CD4-positive, alpha-beta T cell treated with Interleukin-17A for 1 hour (primary cell): ENCODE data around the gene NHSL2.
A peak's percentile ranks its signal among the peaks of the same experiment; 100 is the strongest.
"Not testable (repeated sequence)": the region's sequence is repeated elsewhere in the genome, so short reads cannot be mapped to it uniquely, and the experiment has no call there.

Experiments used
- DNase-seq: peaks from one replicate; pipeline ENCODE4 v3.0.0-alpha.2; 2020

NHSL2 gene

DNA sequence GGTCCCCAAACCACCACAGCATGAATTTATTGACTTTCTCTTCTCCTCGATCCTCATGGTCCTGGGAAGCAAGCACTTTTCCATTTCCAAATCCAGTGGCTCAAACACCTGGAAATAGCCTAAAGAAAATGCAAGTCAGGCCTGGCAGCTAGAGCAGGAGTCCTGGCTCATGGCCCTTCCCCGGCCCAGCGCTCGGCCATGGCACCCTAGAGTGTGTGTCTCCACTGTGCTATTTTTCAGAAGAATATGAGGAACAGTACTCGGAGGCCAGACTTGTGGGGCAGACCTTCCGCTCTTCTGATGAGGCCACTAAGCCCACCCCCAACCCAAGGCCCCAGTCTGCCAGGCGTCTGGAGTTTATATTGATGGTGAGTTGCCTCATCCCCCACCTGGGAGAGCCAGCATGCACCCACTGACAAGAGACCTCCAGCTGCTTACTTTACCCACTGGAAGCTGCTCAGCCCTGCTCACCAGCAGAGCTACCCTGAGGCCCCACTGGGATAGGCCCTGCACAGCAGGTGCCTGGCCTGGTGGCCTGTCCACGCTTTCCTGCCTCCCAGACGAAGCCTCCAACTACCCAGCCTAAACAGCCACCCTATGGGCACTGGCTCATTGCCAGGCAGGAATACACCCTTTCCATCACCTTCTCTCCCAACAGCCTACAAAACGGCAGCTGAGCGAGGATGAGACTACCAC lies 223.4 kb downstream of the NHSL2 start:
- DNase-seq, result no peak

DNA sequence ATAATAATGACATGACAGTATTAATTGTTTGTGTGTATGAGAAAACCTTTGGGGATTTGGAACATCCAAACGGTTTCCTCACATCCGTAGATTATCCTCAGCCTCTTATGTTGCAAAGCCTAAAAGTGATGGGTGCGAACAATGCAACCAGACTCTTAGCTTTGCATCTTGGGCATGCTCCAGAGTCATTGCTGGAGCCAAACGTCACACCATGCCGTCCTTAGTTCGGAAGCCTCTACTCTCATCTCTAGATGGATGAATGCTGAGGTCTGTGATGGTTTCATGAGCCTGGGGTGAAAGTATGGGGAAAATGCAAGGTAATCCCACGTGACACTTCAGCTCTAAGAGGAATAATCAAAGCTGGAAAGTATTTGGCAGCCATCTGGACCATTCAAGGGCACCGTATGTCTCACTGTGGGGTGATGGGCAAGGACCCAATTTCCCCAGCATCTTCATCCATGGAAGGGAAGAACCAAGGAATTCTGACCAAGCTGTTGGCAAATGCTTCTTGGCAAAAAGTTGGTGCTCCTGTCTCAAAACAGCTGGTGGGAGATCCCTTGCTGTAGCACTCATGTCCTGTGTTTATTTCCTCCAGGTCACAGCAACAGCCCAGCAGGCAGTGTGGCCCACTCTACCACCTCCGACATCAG lies 227.3 kb downstream of the NHSL2 start:
- DNase-seq, result no peak

DNA sequence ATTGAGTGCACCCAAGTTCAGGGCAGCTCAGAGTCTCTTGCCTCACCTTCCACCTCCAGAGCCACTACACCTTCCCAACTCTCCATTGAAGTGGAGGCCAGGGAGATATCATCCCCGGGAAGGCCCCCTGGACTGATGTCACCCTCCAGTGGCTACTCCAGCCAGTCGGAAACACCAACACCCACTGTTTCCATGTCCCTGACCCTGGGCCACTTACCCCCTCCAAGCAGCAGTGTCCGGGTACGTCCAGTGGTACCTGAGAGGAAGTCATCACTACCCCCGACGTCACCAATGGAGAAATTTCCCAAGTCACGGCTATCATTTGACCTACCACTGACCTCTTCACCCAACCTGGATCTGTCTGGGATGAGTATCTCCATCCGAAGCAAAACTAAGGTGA lies 228.9 kb downstream of the NHSL2 start:
- DNase-seq, result no peak

DNA sequence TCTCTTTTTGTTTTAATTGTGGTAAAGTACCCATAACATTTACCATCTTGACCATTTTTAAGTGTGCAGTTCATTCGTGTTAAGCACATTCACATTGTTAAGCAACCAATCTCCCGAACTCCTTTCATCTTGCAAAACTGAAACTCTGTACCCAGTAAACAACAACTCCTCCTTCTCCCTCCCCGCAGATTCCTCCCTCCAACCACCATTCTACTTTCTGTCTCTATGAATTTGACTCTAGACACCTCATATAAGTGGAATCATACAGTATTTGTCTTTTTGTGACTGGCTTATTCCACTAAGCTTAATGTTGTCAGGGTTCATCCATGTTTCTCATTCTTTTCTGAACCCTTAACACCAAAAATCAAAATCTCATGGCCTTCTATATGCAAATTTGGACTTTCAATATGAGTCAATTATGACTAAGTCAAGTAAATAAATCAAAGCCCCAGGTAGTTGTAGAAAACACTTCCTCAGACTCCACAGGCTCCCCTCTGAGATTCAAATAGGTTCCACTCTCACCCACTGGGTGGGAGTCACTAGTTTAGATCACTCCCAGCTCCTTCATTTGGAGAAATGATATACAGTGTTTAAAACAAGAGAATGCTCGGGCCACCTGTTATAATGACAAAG lies 230.8 kb downstream of the NHSL2 start:
- DNase-seq, result no peak

DNA sequence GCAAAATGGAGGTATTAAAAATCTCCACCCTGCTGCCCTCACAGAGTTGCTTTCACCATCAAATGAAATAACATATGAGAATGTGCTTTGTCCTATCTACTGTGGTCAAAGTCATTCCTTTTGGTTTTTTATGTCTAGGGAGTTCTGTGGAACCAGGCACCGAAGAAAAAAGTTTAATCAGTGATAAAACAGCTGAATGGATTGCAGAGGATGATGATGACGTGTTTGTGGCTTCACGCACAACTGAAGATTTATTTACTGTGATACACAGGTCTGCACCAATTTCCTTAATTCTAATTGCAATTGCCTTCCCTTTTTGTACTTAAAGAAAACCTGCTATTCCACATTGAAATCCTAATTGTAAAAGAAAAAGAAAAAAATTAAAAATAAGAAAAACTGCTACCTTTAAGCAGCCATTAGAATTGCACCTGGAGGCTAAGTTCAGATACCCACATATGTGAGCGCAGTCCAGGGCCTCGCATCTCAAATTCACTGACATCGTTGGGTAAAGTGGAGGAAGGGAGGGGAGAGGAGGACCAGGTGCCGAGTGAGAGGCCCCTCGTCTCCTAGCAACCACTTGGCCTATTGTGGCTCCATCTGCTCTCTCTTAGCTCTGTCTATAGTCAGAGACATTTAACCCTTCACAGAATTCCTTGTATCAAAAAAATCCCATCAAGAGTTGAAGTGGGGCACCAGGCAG lies 231.6 kb downstream of the NHSL2 start:
- no peak for DNase-seq

DNA sequence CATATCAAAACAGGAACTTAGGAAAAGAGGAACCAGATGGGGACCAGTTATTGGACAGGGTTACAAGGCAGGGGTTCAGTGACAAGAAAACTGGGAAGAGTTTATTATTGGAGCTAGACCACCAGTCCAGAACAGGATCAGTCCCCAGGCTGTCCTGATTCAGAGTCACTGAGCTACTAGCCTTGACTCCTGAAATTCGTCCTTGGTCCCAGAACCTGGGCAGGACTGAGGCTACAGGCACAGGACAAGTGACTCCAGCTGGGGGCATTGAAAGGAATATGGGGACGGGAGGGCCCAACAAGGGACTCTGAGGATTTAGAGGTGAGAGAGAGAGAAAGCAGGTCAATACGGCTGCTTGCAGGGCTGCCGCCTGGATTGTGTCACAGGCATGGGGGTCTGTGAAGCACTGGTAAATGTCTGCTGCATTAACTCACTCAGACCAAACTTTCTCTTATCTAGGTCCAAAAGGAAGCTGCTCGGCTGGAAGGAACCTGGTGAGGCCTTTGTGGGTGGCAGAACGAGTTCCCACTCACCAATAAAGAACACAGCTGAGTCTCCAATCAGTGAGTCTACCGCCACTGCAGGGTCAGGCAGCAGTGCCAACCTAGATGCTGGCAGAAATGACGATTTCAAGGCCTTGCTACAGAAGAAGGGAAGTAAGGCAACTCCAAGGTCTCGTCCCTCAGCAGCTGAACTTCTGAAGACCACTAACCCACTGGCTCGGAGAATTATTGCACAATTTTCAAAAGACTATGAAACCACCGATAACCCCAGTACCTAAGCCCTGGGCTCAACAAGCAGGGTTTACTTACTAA lies 232.4 kb downstream of the NHSL2 start:
- DNase-seq, result no peak

DNA sequence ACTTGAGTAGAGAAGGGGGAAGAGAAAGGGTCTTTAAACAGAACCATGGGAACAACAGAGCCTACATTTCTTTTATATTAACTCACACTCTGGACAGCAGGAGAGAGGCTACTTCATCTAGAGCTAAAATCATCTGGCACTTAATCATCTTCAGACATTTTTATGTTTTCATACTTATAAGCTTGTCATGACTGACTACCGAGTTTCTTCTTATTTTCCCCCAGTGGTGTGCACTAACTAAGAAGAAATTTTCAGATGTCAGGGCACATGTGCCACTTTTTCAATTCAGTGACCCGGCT lies 232.9 kb downstream of the NHSL2 start:
- no peak for DNase-seq

DNA sequence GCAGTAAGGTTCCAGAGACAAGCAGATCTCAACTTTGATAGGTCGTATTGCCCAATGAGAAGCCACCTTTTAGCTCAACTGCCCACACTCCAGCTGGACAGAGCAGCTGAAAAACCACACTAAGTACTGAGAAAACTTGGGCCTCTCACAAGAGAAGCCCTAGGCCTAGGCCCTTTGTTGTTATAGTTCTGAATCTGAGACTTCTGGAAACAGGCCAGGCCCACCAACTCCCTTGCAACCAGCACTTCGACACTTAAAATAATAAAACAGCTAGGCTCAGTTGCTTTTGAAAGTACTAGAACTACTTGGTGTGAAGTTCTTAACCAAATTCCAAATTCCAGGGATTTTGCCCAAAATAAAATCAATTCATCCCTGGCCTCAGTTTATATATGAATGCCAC lies 234.5 kb downstream of the NHSL2 start:
- DNase-seq, result no peak

DNA sequence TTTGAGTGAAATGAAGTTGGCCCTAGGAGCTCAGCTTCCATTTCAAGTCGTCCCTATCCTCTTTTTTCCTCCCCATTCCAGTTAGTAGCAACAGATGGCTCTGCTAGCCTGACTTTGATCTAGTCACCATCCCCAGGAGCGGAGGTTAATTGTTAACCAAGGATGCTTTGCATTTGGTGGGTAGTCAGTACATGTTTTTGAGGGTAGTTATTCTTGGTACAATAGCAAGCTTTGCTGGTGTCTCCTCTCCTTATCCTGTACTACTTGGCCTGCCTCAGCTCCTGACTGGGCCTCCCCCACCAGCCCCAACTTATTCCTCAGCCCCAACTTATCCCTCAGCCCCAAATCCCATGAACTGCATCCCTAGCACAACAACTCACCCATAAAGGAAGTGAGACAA lies 235.9 kb downstream of the NHSL2 start:
- DNase-seq, result no peak

DNA sequence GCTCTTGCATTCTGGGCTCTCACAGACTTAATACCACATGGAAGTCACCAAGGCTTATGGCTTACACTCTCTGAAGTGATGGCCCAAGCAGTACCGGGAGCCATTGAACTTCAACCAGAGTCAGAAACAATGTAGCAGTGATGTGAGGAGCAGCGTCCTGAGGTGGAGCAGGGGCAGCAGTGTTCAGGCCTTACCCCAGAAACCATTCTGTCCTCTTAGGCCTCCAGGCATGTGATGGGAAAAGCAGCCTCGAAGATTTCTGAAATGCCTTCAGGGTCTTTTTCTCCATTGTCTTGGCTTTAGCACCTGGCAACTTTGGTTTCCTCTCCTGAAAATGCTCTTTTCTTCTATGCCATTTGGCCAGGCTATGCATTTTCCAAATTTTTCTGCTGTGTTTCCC lies 248.1 kb downstream of the NHSL2 start:
- no peak for DNase-seq

DNA sequence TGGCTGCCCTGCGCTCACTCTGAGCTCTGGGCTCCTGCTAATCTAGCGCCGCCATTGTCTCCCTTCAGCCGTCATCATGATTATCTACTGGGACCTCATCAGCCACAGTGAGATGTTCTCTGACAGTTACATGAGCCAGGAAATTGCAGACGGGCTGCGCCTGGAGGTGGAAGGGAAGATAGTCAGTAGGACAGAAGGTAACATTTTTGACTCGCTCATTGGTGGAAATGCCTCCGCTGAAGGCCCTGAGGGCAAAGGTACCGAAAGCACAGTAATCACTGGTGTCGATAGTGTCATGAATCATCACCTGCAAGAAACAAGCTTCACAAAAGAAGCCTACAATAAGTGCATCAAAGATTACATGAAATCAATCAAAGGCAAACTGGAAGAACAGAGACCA lies 249.1 kb downstream of the NHSL2 start:
- no peak for DNase-seq

DNA sequence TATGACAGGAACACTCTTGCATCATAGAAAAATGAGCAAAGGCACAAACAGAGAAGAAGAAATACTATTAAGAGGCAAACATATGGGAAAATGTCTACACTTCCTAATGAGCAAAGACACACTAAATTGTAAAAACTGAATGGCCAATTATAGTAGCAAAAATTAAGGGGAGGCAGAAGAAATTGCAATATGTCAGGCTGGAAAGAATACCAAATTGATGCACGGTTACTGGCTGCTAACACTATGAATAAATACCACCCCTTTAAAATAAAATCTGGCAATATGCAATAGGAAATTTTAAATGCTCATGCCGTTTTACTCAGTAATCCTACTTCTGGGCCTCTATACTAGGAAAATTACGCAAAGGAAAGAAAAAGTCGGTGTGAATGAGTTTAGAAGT lies 254.9 kb downstream of the NHSL2 start:
- no peak for DNase-seq

DNA sequence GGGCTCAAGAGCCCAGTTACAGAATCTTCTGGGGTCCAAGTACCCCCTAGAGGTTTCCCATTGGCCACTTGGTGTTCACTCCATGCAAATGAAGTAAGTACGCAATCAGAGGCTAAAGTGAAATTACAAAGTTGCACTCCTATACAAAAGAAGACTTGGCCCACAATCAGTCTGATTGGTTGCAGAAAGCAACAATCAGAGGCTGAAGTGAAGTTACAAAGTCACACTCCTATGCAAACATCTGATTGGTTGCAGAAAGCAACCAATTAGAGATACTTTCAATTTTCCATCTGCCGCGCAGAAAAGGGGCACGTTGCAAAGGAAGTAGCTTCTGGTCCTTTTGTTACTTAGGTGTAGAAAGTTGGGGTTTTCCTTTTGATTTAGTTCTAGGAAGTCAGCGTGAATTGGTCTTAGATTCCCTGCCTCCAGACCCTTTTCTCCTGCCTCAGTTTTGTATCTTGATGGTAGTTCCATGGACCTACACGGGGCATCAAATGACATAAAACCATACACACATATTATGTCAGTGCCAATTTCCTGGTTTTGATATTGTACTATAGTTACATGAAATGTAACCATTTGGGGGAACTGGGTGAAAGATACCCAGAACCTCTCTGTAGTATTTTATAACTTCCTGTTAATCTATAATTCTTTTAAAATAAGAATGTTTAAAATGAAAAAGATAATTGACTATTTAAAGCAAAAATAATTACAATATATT lies 258.5 kb downstream of the NHSL2 start:
- peak; percentile 86 for DNase-seq

DNA sequence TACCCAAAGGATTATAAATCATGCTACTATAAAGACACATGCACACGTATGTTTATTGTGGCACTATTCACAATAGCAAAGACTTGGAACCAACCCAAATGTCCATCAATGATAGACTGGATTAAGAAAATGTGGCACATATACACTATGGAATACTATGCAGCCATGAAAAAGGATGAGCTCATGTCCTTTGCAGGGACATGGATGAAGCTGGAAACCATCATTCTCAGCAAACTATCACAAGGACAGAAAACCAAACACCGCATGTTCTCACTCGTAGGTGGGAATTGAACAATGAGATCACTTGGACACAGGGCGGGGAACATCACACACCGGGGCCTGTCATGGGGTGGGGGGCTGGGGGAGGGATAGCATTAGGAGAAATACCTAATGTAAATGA lies 265.6 kb downstream of the NHSL2 start:
- DNase-seq, result not testable (repeated sequence)

DNA sequence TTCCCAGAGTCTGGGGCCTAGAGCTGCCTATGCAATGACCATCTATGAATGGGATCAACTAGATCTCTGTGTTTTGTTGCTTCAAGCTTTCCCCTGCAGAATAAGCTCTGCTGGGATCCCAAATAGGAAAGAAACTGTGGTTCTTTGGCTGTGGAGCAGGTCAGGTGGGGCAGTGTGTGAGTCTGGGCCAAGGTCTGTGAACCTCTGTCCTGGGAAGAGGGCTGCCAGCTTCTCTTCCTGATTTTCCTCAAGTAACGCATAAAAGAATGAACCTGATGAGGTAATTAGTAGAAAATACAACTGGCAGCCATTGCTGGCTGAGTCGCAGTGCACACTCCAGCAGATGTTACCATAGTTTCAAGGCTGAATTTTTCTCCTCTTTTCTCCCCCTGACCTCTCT lies 266.3 kb downstream of the NHSL2 start:
- DNase-seq, result no peak

DNA sequence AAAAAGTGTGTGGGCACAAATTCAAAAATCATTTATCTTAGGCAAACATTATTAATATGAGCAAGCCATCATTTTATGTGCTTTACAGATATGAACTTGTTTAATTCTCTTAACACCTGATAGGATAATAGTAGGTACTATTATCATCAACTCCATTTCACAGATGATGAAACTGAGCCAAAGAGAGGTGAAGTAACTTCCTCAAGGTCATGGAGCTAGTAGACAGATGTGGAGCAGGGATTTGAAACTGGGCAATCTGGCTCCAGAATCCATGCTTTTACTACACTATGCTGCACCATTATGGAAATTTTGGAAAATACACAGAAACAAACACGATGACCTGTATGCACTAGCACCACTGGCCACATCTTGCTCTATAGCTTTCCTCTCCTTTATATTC lies 269.9 kb downstream of the NHSL2 start:
- DNase-seq, result no peak

DNA sequence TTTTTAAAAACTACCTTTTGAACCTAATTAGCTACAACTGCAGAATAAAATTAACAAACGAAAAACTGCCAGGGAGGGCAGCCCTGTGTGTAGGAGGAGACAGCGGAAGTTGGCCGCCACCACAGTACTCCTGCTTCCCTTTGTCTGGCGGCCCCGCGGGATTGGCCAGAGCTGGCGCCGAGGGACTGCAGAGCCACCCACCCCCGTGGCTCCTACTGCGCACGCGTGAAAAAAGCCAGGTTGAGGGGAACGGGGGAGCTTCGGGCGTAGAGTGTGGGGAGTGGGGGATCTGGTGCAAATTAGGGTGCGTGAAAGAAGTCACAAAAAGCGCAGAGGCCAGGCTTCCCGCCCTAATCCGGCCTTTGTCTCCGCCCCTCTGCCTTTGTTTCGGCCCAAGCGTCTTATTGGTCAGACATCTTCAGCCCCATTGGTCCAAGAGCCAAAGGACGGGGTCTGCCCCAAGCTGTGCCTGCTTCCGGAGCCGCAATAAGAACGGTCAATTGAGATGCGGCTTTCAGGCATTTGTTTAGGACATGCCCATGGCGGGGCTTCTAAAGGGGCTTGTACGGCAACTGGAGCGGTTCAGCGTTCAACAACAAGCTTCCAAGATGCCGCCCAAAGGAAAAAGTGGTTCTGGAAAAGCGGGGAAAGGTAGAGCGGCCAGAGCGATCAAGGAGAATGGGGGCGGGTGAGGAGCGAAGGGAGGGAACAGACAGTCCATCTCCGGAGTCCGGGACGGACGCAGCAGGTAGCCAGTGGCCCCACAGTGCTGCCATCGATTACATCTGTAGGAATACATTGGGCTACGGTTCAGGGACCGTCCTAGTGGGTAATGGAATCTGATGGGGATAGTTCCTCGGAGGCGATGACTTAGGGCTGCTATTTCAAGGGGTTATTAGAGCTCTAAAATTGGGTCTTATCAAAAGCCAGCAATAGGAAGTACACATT lies 270.8 kb downstream of the NHSL2 start, which contains the start of gene PIN4:
Gene PIN4, plus strand, starts transcription at position 580 of the 948 bp plus-strand sequence. Its CDS starts 29 bp downstream, at position 609.
- peak; percentile 91 for DNase-seq

DNA sequence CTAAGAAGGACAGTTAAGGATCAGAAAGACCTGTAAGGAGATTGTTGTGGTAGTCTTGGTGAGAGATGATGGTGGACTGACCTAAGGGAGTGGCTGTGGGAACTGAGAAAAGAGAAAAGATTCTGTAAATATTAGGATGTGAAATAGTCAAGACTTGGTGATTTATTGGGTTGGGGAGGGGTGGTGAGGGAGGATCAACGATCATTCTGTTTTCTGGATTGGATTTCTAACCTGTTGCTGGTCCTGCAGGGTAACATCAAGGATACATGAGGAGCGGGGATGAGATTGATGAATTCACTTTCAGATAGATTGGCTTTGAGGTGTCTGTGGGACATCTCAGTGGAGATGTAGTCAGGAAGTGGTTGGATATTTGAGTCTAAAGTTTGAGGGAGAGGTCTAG lies 272.3 kb downstream of the NHSL2 start:
- no peak for DNase-seq

DNA sequence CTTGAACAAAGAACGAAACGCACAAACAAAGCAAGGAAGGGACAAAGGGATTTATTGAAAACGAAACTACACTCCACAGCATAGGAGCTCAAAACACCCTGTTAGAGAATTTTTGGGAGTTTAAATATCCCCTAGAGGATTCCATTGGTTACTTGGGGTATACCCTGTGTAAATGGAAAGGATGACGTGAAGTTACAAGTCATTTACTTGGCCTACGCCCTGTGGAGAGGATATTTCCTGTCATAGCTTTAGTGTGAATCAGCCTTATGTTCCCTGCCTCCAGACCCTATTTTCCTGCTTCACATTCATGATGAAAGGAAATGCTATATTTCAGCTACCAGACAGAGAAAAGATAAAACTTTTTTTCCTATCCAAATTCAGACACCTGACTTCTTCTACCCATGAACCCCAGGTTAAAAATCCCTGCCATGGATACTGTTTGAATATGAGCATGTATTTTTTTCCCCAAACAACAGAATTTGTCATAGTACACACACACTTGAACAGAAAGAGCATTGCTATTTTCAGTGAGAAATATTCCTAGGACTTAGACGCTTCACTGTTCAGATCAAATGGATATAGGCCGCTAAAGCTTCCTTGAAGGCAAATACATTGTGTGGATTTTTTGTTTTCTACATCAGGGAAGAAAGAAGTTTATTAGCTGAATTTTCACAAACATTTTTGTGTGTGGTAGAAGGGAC lies 291.3 kb downstream of the NHSL2 start:
- DNase-seq, result no peak
